NCI-H1417 (cell line): ENCODE results near the gene CCL26.
A peak's percentile ranks its signal among the peaks of the same experiment; 100 is the strongest.
"Not testable (repeated sequence)": the region's sequence is repeated elsewhere in the genome, so short reads cannot be mapped to it uniquely, and the experiment has no call there.

ENCODE experiments used
- DNase-seq, 3 experiments: peaks; one replicate each; lab custom pipeline; 2025; lab: John Stamatoyannopoulos, UW

The CCL26 gene

GRCh38 chr7:75738975-75739795 is 32.8 kb downstream of the CCL26 start:
- peak; percentile 98 to 99 (median 99) for DNase-seq

- DNase-seq, result no peak
Observed at GRCh38 chr7:75738604-75738974, 33.4 kb downstream of the CCL26 start, which contains the start of gene HIP1. Gene HIP1, minus strand, starts transcription at chr7:75738941. Its CDS starts 21 bp downstream, at chr7:75738920.

- DNase-seq, result peak in 2 of 3 experiments; percentile 45 to 60
Observed at GRCh38 chr7:75737856-75738603, 34.0 kb downstream of the CCL26 start.

GRCh38 chr7:75735581-75736350 is 36.2 kb downstream of the CCL26 start:
- DNase-seq, result no peak

- DNase-seq, result peak in 2 of 3 experiments; percentile 31 to 78
Observed at GRCh38 chr7:75734586-75735458, 37.2 kb downstream of the CCL26 start.

- no peak for DNase-seq
Observed at GRCh38 chr7:75732764-75733630, 39.0 kb downstream of the CCL26 start.

- DNase-seq, result no peak
Observed at GRCh38 chr7:75732016-75732521, 39.9 kb downstream of the CCL26 start.

- DNase-seq, result no peak
Observed at GRCh38 chr7:75729851-75730274, 42.1 kb downstream of the CCL26 start.

- DNase-seq, result peak in 2 of 3 experiments; percentile 33 to 39
Observed at GRCh38 chr7:75727881-75728593, 44.0 kb downstream of the CCL26 start.

- DNase-seq, result not testable (repeated sequence)
Observed at GRCh38 chr7:75727351-75727750, 44.7 kb downstream of the CCL26 start.

GRCh38 chr7:75725306-75725705 is 46.7 kb downstream of the CCL26 start:
- no peak for DNase-seq

- DNase-seq, result no peak
Observed at GRCh38 chr7:75723444-75723843, 48.6 kb downstream of the CCL26 start.

GRCh38 chr7:75722373-75722772 is 49.6 kb downstream of the CCL26 start:
- no peak for DNase-seq

GRCh38 chr7:75721922-75722321 is 50.1 kb downstream of the CCL26 start:
- DNase-seq, result not testable (repeated sequence)

- no peak for DNase-seq
Observed at GRCh38 chr7:75721426-75721825, 50.6 kb downstream of the CCL26 start.

- no peak for DNase-seq
Observed at GRCh38 chr7:75719626-75720025, 52.4 kb downstream of the CCL26 start.
